NCI-H82 treated with DMSO at 0.1 percent for 48 hours (cell line): Measurements from ENCODE around the gene TPX2.
A peak's percentile ranks its signal among the peaks of the same experiment; 100 is the strongest.

Experiments
- DNase-seq: peaks from one replicate; lab custom pipeline; 2025; ENCODE audit not compliant: unreplicated experiment; lab: John Stamatoyannopoulos, UW

The TPX2 gene

GRCh38 chr20:31830406-31830981 lies 91.4 kb downstream of the TPX2 start:
- DNase-seq, result no peak

GRCh38 chr20:31831211-31831610 lies 92.1 kb downstream of the TPX2 start:
- DNase-seq, result no peak

- no peak for DNase-seq
Observed at GRCh38 chr20:31831771-31832306, 92.7 kb downstream of the TPX2 start.

- DNase-seq, result peak; percentile 15
Observed at GRCh38 chr20:31833130-31833930, 94.2 kb downstream of the TPX2 start.

- no peak for DNase-seq
Observed at GRCh38 chr20:31833931-31834521, 94.9 kb downstream of the TPX2 start.

- no peak for DNase-seq
Observed at GRCh38 chr20:31835554-31835953, 96.5 kb downstream of the TPX2 start.

- no peak for DNase-seq
Observed at GRCh38 chr20:31835977-31836852, 97.1 kb downstream of the TPX2 start.

- DNase-seq, result no peak
Observed at GRCh38 chr20:31836853-31837608, 97.9 kb downstream of the TPX2 start.

- DNase-seq, result no peak
Observed at GRCh38 chr20:31837896-31838397, 98.9 kb downstream of the TPX2 start.

GRCh38 chr20:31838646-31839292 lies 99.7 kb downstream of the TPX2 start:
- no peak for DNase-seq

GRCh38 chr20:31839782-31840487 lies 100.8 kb downstream of the TPX2 start:
- no peak for DNase-seq

GRCh38 chr20:31840906-31841816 lies 102.1 kb downstream of the TPX2 start:
- DNase-seq, result no peak

GRCh38 chr20:31841928-31842327 lies 102.8 kb downstream of the TPX2 start:
- DNase-seq, result no peak

GRCh38 chr20:31842471-31843157 lies 103.5 kb downstream of the TPX2 start:
- no peak for DNase-seq

- DNase-seq, result no peak
Observed at GRCh38 chr20:31843288-31843687, 104.2 kb downstream of the TPX2 start.

- DNase-seq, result no peak
Observed at GRCh38 chr20:31843881-31844280, 104.8 kb downstream of the TPX2 start.

GRCh38 chr20:31844737-31845299 lies 105.7 kb downstream of the TPX2 start:
- DNase-seq, result no peak
